HG03108 (cell line): ENCODE data around the gene TBC1D22A.

Experiments used
- ATAC-seq: cut with Tn5 transposase; IDR thresholded peaks from one replicate; pipeline ENCODE4 v1.9.1; 2021; ENCODE audit warnings: moderate library complexity; ENCODE audit not compliant: unreplicated experiment

Gene TBC1D22A

GRCh38 chr22:46829941-46830715 is 67.7 kb downstream of the TBC1D22A start:
- ATAC-seq = no peak

GRCh38 chr22:46830841-46831240 is 68.4 kb downstream of the TBC1D22A start:
- no peak for ATAC-seq

DNA sequence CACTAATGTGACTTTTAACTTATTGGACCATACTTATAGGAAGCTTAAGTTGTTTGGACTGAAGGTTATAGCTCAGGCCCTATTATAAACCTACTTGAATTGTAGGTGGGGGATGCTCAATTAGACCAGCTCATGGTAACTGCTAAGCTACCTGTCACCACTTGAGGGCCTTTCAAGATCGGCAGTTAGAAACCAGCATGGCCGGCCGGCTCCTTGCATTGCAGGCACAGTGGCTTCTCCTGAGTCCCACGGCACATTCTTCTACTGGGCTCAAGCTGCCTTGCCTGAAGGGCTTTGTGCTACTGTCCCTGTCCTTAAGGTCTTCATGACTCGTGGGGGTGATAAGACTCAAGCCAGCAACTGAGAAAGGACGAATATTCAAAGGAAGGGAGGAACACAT is 70.8 kb downstream of the TBC1D22A start:
- ATAC-seq = no peak

GRCh38 chr22:46834021-46834737 is 71.7 kb downstream of the TBC1D22A start:
- no peak for ATAC-seq

- ATAC-seq = no peak
These were observed 72.8 kb downstream of the TBC1D22A start for GRCh38 chr22:46835288-46835687.

GRCh38 chr22:46835693-46836092 is 73.2 kb downstream of the TBC1D22A start:
- no peak for ATAC-seq

- ATAC-seq = no peak
These were observed 79.1 kb downstream of the TBC1D22A start for GRCh38 chr22:46841522-46841921.

DNA sequence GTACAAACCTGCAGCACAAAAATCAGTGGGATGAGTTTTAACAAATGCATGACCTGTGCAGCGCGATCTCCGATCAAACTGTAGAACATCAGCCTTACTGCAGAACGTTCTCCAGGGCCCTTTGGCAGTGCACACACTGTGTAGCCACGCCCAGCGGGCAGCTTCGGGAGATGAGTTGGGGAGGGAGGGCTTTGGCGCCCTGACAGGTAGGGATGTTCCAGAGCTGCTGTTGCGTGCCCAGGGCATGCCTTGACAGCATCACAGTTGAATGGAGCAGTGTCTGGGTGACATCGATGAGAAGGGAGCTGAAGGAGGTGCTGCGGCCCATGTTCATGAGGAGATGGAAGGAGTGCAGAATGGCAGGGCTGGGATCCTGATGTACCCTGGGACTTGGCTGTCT is 80.2 kb downstream of the TBC1D22A start:
- ATAC-seq = no peak

GRCh38 chr22:46843821-46844255 is 81.4 kb downstream of the TBC1D22A start:
- ATAC-seq = no peak

- no peak for ATAC-seq
These were observed 82.3 kb downstream of the TBC1D22A start for GRCh38 chr22:46844606-46845210.

DNA sequence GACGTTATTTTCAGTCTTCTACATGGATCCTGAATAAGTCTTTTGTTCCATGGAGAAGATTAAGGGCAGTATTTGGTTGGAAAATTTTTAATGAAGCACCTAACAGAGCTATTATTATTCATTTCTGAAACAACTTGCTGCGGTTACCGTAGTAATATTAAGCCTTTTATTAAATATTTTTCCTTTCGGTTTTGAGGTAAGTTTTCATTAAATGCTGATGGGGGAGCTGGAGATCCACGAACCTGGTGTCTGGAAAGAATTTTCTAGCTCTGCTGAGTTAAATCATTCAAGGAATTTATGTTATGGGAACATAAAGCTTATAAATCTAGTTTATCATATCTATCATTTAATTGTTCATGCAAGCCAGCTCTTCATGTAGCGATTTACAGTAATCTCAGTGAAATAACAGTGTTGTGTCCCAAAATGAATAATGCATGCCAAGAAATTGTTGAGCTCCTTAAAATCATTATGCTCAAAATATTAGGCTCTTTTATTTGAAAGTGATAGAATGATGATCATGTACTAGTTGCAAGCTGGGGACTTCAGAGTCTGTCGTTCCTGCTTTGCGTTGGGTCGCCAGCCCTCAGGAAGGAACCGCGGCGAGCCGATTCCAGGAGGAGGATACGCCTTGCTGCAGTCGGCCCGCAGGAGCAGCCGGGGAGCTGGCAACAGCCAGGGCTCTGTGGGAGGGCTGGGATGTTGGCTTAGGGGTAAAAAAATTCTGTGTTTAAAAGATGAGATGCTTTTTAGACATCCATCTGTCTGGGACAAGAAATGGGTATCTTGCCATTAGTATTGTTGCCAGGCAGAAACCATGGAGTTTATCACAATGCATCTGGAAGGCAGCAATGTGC is 83.1 kb downstream of the TBC1D22A start:
- ATAC-seq = no peak

DNA sequence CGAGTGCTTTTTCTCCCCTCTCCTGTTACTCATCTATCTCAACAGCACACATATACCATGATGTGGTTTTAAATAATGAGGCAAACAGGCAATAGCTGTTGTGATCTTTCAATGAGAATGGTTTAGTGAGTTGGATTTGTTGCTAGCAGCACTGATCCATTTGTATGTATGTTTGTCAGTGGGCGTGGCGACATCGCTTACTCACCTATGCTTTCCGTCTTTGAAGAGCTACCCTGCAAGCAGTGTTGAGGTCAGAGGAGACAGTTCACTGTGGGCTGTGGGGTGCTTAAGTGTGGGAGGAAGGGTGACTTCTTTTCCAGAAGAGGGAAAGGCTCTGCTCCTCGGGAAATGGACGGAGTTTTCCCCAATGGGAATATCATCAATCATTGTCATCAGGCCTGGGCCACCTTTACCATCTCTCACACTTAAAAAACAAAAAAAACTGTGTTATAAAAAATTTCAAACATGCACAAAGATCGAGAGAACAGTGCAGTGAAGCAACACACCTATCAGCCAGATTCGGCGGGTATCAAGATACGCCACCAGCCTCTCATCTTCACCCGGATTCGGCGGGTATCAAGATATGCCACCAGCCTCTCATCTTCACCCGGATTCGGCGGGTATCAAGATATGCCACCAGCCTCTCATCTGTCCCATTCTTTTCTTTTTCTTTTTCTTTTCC is 83.8 kb downstream of the TBC1D22A start:
- ATAC-seq = no peak

GRCh38 chr22:46846832-46847355 is 84.4 kb downstream of the TBC1D22A start:
- no peak for ATAC-seq

GRCh38 chr22:46848197-46848596 is 85.7 kb downstream of the TBC1D22A start:
- ATAC-seq = no peak

GRCh38 chr22:46849101-46849500 is 86.7 kb downstream of the TBC1D22A start:
- ATAC-seq = no peak

DNA sequence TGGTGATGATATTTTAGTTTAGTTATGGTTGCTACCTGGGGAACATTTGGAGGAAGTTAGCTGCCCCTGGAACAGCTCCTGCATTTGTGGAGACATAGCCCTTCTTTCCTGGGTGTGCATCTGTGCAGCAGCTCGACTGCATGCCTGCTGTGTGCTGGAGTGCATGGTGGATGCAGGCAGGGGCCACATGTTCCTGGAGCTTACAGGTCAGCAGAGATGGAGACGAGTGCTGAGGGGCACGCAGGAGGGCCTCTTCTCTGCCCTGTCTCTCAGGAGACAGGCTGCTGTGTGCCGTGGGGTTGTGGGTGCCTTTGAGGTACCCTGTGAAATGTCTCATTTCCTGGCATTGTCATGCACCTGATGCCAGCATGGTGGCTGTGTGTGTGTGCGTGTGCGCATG is 87.5 kb downstream of the TBC1D22A start:
- no peak for ATAC-seq

DNA sequence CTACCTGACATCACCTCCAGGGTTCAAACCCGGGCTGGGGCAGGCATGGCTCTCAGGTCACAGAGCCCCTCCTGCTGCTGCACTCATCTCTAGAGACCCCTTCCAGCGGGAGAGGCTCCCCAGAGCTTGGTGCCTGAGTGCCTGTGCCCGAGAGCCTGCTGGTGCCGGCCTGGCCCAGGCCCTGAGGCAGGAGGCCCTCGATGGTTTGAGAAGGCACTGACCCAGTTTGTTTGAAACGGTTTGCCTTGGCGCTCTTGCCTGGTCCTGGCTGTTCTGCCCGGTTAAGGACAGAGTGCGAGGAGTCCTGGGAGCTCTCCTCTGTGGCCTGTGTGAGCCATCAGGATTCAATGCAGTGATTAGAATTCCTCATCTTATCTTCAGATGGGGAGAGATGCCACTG is 88.9 kb downstream of the TBC1D22A start:
- no peak for ATAC-seq

- ATAC-seq = no peak
These were observed 89.5 kb downstream of the TBC1D22A start for GRCh38 chr22:46851941-46852340.

DNA sequence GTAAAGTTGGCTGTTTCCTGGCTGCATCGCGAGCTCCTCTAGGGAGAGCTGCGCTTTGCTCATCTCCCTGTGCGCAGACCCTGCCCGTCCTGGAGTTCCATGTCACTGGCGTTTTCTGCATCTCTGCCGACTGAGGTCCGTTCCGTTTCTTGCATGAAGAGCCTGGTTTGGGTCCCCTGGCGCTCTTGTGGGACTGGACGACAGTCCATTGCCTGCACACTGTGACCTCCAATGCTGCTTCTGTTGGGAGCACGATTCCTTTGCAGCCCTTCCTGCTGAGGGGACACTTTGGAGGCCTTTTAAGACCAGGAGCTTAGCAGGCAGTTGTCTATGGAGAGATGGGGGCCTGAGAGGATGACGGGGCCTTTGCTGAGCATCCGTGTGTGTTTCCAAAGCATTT is 90.3 kb downstream of the TBC1D22A start:
- no peak for ATAC-seq

DNA sequence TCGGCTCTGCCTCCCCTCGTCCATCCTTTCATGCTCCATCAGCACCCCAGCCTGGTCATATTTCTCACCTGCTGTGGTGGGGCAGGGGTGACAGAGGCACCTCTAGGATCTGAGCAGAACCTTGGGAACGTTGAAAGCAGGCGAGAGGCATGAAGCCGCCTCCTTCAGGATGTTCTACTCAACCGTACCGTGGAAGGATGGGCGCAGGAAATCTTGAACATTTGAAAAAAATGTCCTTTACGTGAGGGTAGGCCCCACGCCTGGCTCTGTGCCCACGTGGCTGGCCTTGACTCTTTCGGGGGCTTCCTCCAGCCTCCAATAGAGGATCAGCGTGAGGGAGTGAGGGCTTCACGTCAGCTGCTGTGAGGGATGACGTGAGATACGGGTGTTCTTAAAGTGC is 90.7 kb downstream of the TBC1D22A start:
- ATAC-seq = no peak
